ENCODE results near the gene SNRNP200.

- TF ChIP-seq, protein P1, sequence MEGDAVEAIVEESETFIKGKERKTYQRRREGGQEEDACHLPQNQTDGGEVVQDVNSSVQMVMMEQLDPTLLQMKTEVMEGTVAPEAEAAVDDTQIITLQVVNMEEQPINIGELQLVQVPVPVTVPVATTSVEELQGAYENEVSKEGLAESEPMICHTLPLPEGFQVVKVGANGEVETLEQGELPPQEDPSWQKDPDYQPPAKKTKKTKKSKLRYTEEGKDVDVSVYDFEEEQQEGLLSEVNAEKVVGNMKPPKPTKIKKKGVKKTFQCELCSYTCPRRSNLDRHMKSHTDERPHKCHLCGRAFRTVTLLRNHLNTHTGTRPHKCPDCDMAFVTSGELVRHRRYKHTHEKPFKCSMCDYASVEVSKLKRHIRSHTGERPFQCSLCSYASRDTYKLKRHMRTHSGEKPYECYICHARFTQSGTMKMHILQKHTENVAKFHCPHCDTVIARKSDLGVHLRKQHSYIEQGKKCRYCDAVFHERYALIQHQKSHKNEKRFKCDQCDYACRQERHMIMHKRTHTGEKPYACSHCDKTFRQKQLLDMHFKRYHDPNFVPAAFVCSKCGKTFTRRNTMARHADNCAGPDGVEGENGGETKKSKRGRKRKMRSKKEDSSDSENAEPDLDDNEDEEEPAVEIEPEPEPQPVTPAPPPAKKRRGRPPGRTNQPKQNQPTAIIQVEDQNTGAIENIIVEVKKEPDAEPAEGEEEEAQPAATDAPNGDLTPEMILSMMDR (IDR thresholded peaks at IDR 0.05) = no peak
- TF ChIP-seq POLR2AphosphoS2 (conservative IDR thresholded peaks at IDR 0.05; ENCODE audit: low read length) (no peak), ZNF302 (CRISPR knock-in tag; IDR thresholded peaks at IDR 0.05) (no peak), MAX (IDR thresholded peaks at IDR 0.05) (no peak), EHMT2 (IDR thresholded peaks at IDR 0.05; ENCODE audit: low read depth) (no peak), HMGXB4 (CRISPR knock-in tag; IDR thresholded peaks at IDR 0.05; ENCODE audit: borderline replicate concordance) (no peak), E2F6 (IDR thresholded peaks at IDR 0.05; ENCODE audit: borderline replicate concordance, low read depth) (no peak), HDAC2 (IDR thresholded peaks at IDR 0.05) (no peak), POLR2A (IDR thresholded peaks at IDR 0.05; ENCODE audit: low read length) (no peak), RAD21 (conservative IDR thresholded peaks at IDR 0.05 in 1 of 2, IDR thresholded peaks at IDR 0.05 in 1 of 2) (no peak), KDM1A (IDR thresholded peaks at IDR 0.05; ENCODE audit: low read depth) (no peak), TP53 (CRISPR knock-in tag; IDR thresholded peaks at IDR 0.05) (no peak), EHF (CRISPR knock-in tag; IDR thresholded peaks at IDR 0.05) (no peak)
These were observed 3.5 kb downstream of the SNRNP200 start for GRCh38 chr2:96301865-96302264.

Measured in A549 (cell line).